ENCODE results near the gene ANKFY1. TPM values are rescaled to one million over a fixed set of nuclear protein-coding genes. Genes with fewer than 3 reads are reported as not detected.

The ANKFY1 gene
- total and polyA plus RNA-seq, 9 donors: 13.7 to 65.1 (median 45.7) TPM

- H3K9me3 ChIP-seq: no peaks in the 10 kb centered on the region
- no peaks in the 10 kb centered on the region for H3K4me1 ChIP-seq (ENCODE audit: insufficient read depth)
- no peak overlapping the region for H3K27ac ChIP-seq
- 54 to 78% (median 77%) methylated on average over 3 of the region's 3 CpGs for WGBS, 3 donors
- no peak overlapping the region for H3K4me3 ChIP-seq
- no peak for DNase-seq
- intact Hi-C loops (cut with DNase I): no loop called here
- no peaks in the 10 kb centered on the region for H3K27me3 ChIP-seq
- H3K36me3 ChIP-seq: no peaks in the 10 kb centered on the region
- TF ChIP-seq POLR2A (IDR thresholded peaks at IDR 0.05): no peak
These were observed 33.6 kb upstream of the ANKFY1 start for GRCh38 chr17:4297351-4297750.

GRCh38 chr17:4295686-4296085 lies 31.9 kb upstream of the ANKFY1 start:
- Histone ChIP-seq H3K27ac (no peak overlapping the region), H3K9me3 (no peaks in the 10 kb centered on the region), H3K4me3 (no peak overlapping the region), H3K4me1 (ENCODE audit: insufficient read depth) (no peaks in the 10 kb centered on the region), H3K36me3 (no peaks in the 10 kb centered on the region), H3K27me3 (no peaks in the 10 kb centered on the region)
- no peak for TF ChIP-seq CTCF (IDR thresholded peaks at IDR 0.05)
- no peak for TF ChIP-seq POLR2A (IDR thresholded peaks at IDR 0.05)
- no peak for TF ChIP-seq EP300 (IDR thresholded peaks at IDR 0.05)
- DNase-seq: no peak
- intact Hi-C loops (cut with DNase I): no loop called here
- 27 to 50% (median 33%) methylated on average over 4 of the region's 4 CpGs for WGBS, 3 donors

- Histone ChIP-seq H3K27me3 (no peaks in the 10 kb centered on the region), H3K4me1 (ENCODE audit: insufficient read depth) (no peaks in the 10 kb centered on the region), H3K4me3 (no peak overlapping the region), H3K36me3 (no peaks in the 10 kb centered on the region), H3K9me3 (no peaks in the 10 kb centered on the region), H3K27ac (no peak overlapping the region)
- intact Hi-C loops (cut with DNase I): no loop called here
- 91 to 100% (median 98%) methylated on average over 1 of the region's 1 CpG for WGBS, 3 donors
- TF ChIP-seq POLR2A (IDR thresholded peaks at IDR 0.05): no peak
- no peak for TF ChIP-seq EP300 (IDR thresholded peaks at IDR 0.05)
- TF ChIP-seq CTCF (IDR thresholded peaks at IDR 0.05): no peak
- DNase-seq: no peak
These were observed 29.8 kb upstream of the ANKFY1 start for GRCh38 chr17:4293572-4293971.

GRCh38 chr17:4287710-4288109 lies 23.9 kb upstream of the ANKFY1 start:
- TF ChIP-seq POLR2A (IDR thresholded peaks at IDR 0.05) (no peak), EP300 (IDR thresholded peaks at IDR 0.05) (no peak), CTCF (IDR thresholded peaks at IDR 0.05) (no peak)
- WGBS, 3 donors: 92 to 93% (median 92%) methylated on average over 3 of the region's 3 CpGs

GRCh38 chr17:4276514-4276913 lies 12.7 kb upstream of the ANKFY1 start:
- Histone ChIP-seq H3K27me3 (no peaks in the 10 kb centered on the region), H3K9me3 (no peaks in the 10 kb centered on the region), H3K27ac (no peak overlapping the region), H3K4me3 (no peak overlapping the region), H3K36me3 (no peaks in the 10 kb centered on the region), H3K4me1 (ENCODE audit: insufficient read depth) (no peaks in the 10 kb centered on the region)
- intact Hi-C loops (cut with DNase I): no loop called here
- TF ChIP-seq POLR2A (IDR thresholded peaks at IDR 0.05) (no peak), EP300 (IDR thresholded peaks at IDR 0.05) (no peak)
- 91 to 95% (median 95%) methylated on average over 5 of the region's 5 CpGs for WGBS, 3 donors
- no peak for DNase-seq

More at GRCh38 chr17:4287710-4288109, 23.9 kb upstream of the ANKFY1 start:
- no peak for DNase-seq
- Histone ChIP-seq H3K36me3 (no peaks in the 10 kb centered on the region), H3K27me3 (no peaks in the 10 kb centered on the region), H3K4me3 (no peak overlapping the region), H3K9me3 (no peaks in the 10 kb centered on the region), H3K27ac (no peak overlapping the region), H3K4me1 (ENCODE audit: insufficient read depth) (no peaks in the 10 kb centered on the region)
- intact Hi-C loops (cut with DNase I): no loop called here
